GM12875 (cell line): ENCODE measurements around the gene TBC1D3E.
"Not testable (repeated sequence)": the region's sequence is repeated elsewhere in the genome, so short reads cannot be mapped to it uniquely, and the experiment has no call there.

Experiments used
- H3K4me3 ChIP-seq: one replicate; pipeline ENCODE4 v1.5.1; 2011; ENCODE audit warnings: low read depth, low read length, control low read depth

Gene TBC1D3E

GRCh38 chr17:38127651-38128050, at the start of gene TBC1D3E:
Gene TBC1D3E (plus strand): TSS chr17:38127951. CDS start chr17:38129496, 1,545 bp downstream.
- H3K4me3 ChIP-seq: not testable (repeated sequence)

- H3K4me3 ChIP-seq: not testable (repeated sequence)
Observed at GRCh38 chr17:38087344-38087743, 40.4 kb upstream of the TBC1D3E start.

- H3K4me3 ChIP-seq: not testable (repeated sequence)
Observed at GRCh38 chr17:38088120-38088519, 39.6 kb upstream of the TBC1D3E start.

GRCh38 chr17:38094059-38094694, 33.6 kb upstream of the TBC1D3E start:
- H3K4me3 ChIP-seq: not testable (repeated sequence)

GRCh38 chr17:38099262-38099661, 28.5 kb upstream of the TBC1D3E start:
- not testable (repeated sequence) for H3K4me3 ChIP-seq

- H3K4me3 ChIP-seq: not testable (repeated sequence)
Observed at GRCh38 chr17:38119829-38120228, 7.9 kb upstream of the TBC1D3E start.

GRCh38 chr17:38134860-38135259, 7.1 kb downstream of the TBC1D3E start:
- not testable (repeated sequence) for H3K4me3 ChIP-seq
